Fibroblast of mammary gland (primary cell): Measurements from ENCODE around the gene TECTA.

Experiments
- DNase-seq: peaks from one replicate; pipeline ENCODE4 v3.0.0-alpha.2; 2010; ENCODE audit warnings: low read depth
- H3K4me3 ChIP-seq: 2 replicates; pipeline ENCODE4 v1.5.1; 2011; ENCODE audit warnings: low read depth, mild to moderate bottlenecking, low read length, moderate library complexity; ENCODE audit not compliant: control insufficient read depth
- TF ChIP-seq, protein P1 (sequence below): conservative IDR thresholded peaks from 2 replicates; pipeline ENCODE4 v1.5.1; 2011; ENCODE audit warnings: low read depth, low read length, inconsistent platforms; ENCODE audit not compliant: control insufficient read depth, insufficient read depth

The TECTA gene

DNA sequence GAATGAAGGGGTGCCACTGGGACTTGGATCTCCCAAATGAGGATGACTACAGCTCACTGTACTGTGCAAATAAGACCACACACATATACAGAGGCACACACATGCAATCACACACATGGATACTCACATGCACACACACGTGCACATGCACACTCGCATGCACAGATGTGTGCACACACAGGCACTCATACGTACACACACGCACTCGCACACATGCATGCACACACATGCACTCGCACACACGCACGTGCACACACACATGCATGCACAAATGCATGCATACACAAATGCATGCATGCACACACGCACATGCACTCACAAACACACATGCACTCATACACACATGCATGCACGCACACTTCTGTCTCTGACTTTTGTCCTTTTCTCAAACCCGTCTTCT is 36.0 kb downstream of the TECTA start:
- no peak for DNase-seq
- no peak overlapping the region for H3K4me3 ChIP-seq
- TF ChIP-seq, protein P1, sequence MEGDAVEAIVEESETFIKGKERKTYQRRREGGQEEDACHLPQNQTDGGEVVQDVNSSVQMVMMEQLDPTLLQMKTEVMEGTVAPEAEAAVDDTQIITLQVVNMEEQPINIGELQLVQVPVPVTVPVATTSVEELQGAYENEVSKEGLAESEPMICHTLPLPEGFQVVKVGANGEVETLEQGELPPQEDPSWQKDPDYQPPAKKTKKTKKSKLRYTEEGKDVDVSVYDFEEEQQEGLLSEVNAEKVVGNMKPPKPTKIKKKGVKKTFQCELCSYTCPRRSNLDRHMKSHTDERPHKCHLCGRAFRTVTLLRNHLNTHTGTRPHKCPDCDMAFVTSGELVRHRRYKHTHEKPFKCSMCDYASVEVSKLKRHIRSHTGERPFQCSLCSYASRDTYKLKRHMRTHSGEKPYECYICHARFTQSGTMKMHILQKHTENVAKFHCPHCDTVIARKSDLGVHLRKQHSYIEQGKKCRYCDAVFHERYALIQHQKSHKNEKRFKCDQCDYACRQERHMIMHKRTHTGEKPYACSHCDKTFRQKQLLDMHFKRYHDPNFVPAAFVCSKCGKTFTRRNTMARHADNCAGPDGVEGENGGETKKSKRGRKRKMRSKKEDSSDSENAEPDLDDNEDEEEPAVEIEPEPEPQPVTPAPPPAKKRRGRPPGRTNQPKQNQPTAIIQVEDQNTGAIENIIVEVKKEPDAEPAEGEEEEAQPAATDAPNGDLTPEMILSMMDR: no peak

DNA sequence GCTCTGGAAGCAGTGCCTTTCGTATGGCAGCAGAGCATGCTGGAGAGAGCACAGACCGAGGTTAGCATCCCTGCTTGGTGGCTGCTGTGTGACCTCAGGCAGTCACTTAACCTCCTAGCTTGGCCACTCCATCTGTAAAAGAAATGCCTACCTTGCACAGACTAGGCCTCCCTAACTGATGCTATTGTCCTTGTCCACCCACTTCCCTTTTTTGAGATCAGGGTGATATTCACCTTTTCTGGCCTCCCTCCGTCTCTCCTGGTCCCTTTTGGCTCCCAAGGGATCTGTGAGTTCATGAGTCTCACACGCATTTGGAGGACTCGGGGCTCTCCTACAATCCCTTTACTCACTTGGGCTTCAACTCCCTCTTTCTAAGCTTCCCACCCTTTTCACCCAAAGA is 37.2 kb downstream of the TECTA start:
- H3K4me3 ChIP-seq: no peak overlapping the region
- no peak for DNase-seq
- TF ChIP-seq, protein P1: no peak

DNA sequence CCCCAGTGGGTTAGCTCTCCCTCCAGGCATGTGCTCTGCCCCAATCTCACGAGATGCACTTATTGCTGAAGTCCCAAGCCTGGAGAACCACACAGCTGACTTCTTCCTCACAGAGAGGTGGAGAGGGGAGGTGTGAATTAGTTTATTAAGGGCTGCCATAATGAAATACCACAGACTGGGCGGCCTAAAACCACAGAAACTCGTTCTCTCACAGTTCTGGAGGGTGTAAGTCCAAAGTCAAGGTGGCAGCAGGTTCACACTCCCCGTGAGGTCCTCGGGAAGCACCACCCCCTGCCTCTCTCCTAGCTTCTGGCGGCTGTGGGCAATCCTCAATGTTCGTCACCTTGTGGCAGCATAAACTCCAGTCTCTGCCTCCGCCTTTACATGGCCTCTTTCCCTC is 39.3 kb downstream of the TECTA start:
- no peak for DNase-seq
- no peak overlapping the region for H3K4me3 ChIP-seq
- TF ChIP-seq, protein P1: no peak

DNA sequence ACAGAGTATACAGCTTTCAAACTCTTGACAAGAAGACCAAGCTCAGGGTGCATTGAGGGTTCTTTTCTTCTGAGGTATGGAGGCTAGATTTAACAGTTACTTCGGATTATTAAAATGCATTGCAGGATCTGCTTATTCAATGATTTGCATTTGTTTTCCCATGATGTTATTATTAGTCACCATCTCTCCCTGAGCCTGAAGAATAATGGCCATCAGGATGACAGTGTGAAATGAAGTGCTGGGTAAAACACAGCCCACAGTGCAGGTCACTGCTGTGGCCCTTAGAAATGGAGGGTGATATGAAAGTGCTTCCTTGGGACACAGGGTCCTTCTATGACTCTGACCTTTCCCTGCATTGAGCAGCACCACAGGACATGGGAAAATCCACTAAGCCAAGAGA is 40.0 kb downstream of the TECTA start:
- TF ChIP-seq, protein P1: no peak
- no peak overlapping the region for H3K4me3 ChIP-seq
- DNase-seq: peak; percentile 19

DNA sequence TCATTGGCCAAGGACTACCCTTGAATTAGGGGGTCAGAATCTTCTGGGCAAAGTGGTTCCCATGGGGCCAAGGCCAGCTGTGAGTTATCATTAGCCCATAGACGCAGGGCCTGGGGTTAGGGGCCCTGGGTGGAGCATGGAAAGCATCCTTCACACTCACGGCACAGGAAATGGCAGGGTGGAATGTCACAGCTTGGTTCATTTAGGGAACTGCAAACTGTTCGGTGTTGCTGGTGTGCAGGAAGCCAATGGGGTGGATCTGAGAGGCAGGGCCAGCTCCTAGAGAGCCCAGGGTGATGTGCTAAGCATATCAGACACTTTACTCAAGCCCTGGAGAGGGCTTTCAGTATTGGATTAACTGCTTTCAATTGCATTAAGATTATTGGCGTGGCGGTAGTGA is 42.9 kb downstream of the TECTA start:
- DNase-seq: no peak
- H3K4me3 ChIP-seq: no peak overlapping the region
- TF ChIP-seq, protein P1: no peak

DNA sequence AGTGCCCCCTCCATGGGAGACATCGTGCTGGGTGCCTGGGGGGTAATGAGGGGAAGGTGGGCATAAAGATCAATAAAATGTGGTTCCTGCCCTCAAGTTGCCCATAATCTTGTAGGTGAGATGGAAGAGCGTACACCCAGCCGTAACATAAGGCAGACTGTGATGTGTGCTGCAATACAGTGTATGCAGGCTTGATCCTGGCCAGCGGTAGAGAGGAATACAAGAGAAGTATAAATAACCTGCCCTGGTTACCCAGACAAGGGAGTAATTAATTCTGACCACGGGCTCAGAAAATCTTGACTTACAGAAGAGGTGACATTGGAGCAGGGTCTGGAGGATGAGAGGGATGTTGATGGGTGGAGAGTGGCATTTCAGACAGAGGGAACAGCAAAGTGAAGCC is 43.7 kb downstream of the TECTA start:
- no peak overlapping the region for H3K4me3 ChIP-seq
- no peak for DNase-seq
- TF ChIP-seq, protein P1: no peak

DNA sequence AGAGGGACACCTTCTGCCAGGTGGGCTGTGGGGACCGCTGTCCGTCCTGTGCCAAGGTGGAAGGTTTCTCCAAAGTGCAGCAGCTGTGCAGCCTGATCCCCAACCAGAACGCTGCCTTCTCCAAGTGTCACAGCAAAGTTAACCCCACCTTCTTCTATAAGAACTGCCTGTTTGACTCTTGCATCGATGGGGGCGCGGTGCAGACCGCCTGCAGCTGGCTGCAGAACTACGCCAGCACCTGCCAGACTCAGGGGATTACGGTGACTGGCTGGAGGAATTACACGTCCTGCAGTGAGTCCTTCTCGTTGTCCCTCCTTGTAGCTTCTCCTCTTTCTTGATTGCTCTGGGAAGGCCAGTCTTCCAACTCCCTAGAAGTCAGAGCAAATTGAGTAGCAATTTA is 44.8 kb downstream of the TECTA start:
- TF ChIP-seq, protein P1: no peak
- H3K4me3 ChIP-seq: no peak overlapping the region
- DNase-seq: no peak
